K562 (cell line): ENCODE data around the gene AKAP10. TPM values are rescaled to one million over a fixed set of nuclear protein-coding genes. Genes with fewer than 3 reads are reported as not detected.

ENCODE experiments used
- ATF7 ChIP-seq: fragments of 450-650 bp; IDR thresholded peaks from 2 replicates; pipeline ENCODE4 v1.7.1; 2014; ENCODE audit warnings: mild to moderate bottlenecking, moderate library complexity
- CXXC5 ChIP-seq: fragments of 250-450 bp; sonication (Bioruptor Pico); IDR thresholded peaks from 2 replicates; pipeline ENCODE4 v1.8.0; 2022; ENCODE audit warnings: inconsistent platforms, mild to moderate bottlenecking, moderate library complexity
- HNRNPL ChIP-seq: fragments of 200-400 bp; formaldehyde crosslinking; IDR thresholded peaks from 2 replicates; pipeline ENCODE4 v1.6.1; 2017; ENCODE audit warnings: low read depth, mild to moderate bottlenecking, low read length
- JUND ChIP-seq, 2 experiments: IDR thresholded peaks; 2 replicates in 1 of 2; 3 replicates in 1 of 2; pipeline ENCODE4 v1.6.1; 2011; ENCODE audit warnings: borderline replicate concordance in 2 of 2, low read depth in 2 of 2, low read length in 2 of 2, improper control_type of control experiment in 1 of 2, missing biosample characterization in 1 of 2, missing genetic modification characterization in 1 of 2, missing genetic modification reagents in 1 of 2
- KDM2B ChIP-seq: fragments of 250-450 bp; sonication (Bioruptor Pico); IDR thresholded peaks from 2 replicates; pipeline ENCODE4 v1.8.0; 2021; ENCODE audit warnings: mild to moderate bottlenecking, moderate library complexity
- NFRKB ChIP-seq: fragments of 450-650 bp; IDR thresholded peaks from 2 replicates; pipeline ENCODE4 v1.6.1; 2016; ENCODE audit warnings: low read depth
- PATZ1 ChIP-seq: fragments of 250-450 bp; sonication (Bioruptor Pico); IDR thresholded peaks from 2 replicates; pipeline ENCODE4 v1.5.0; 2020; ENCODE audit warnings: mild to moderate bottlenecking, borderline replicate concordance
- PRPF4 ChIP-seq: fragments of 200-400 bp; formaldehyde crosslinking; IDR thresholded peaks from one replicate; pipeline ENCODE4 v1.6.1; 2017; ENCODE audit warnings: low read length, low read depth, mild to moderate bottlenecking; ENCODE audit not compliant: insufficient read depth, poor library complexity, severe bottlenecking
- STAT6 ChIP-seq: sonication (generic); formaldehyde crosslinking; IDR thresholded peaks from 2 replicates; pipeline ENCODE4 v1.8.1; 2023; ENCODE audit warnings: mild to moderate bottlenecking, missing genetic modification reagents
- SUPT5H ChIP-seq: fragments of 450-650 bp; IDR thresholded peaks from 2 replicates; pipeline ENCODE4 v1.6.1; 2016
- TAF1 ChIP-seq: IDR thresholded peaks from 2 replicates; pipeline ENCODE4 v1.6.1; 2011; ENCODE audit warnings: mild to moderate bottlenecking, low read length, moderate library complexity; ENCODE audit not compliant: insufficient read depth, control insufficient read depth, severe bottlenecking; ENCODE audit errors: extremely low read depth
- ZBTB17 ChIP-seq: fragments of 450-650 bp; formaldehyde crosslinking; IDR thresholded peaks from 2 replicates; pipeline ENCODE4 v1.4.0; 2020; ENCODE audit warnings: mild to moderate bottlenecking
- ZNF165 ChIP-seq: fragments of 250-450 bp; sonication (Bioruptor Pico); IDR thresholded peaks from 2 replicates; pipeline ENCODE4 v1.4.0; 2020; ENCODE audit warnings: borderline replicate concordance
- ZNF217 ChIP-seq: sonication (generic); formaldehyde crosslinking; IDR thresholded peaks from 2 replicates; pipeline ENCODE4 v1.8.0; 2022; ENCODE audit warnings: mild to moderate bottlenecking, missing genetic modification reagents
- ZNF407 ChIP-seq: fragments of 450-650 bp; IDR thresholded peaks from 2 replicates; pipeline ENCODE4 v1.6.1; 2016; ENCODE audit warnings: low read depth
- polyA plus RNA-seq, 8 experiments: library from polyadenylated mRNA; depleted of rRNA in 4 of 8; stranded (reverse) in 5 of 8; unstranded in 3 of 8; fragments of >200 nt; fragmentation: Nextera tagmentation in 2 of 8; fragmentation: Illumina TruSeq in 1 of 8; extraction: Ambion mirVana in 2 of 8; extraction: Trizol in 1 of 8; gene quantifications; 2 replicates each; pipeline versions ENCODE4 v1.2.1 to v1.2.3, GENCODE V29; 2011 to 2014; ENCODE audit warnings: inconsistent platforms in 1 of 8, missing spikeins in 1 of 8
- total RNA-seq, 7 experiments: library from RNA; depleted of rRNA in 6 of 7; stranded (reverse); fragments of >200 nt in 6 of 7; fragmentation: Illumina TruSeq in 2 of 7; extraction: Trizol in 2 of 7; gene quantifications; 2 replicates each; pipeline versions ENCODE4 v1.2.1 to v1.2.3, GENCODE V29; 2011 to 2021; ENCODE audit warnings: low replicate concordance in 1 of 7

Gene AKAP10
- total and polyA plus RNA-seq, 9 of the 15 experiments (the other 6 are each of a cell fraction or from before 2014, with no cell fraction given): 4.0 to 20.3 (median 8.2) TPM

- no peak for TF ChIP-seq PATZ1 (CRISPR knock-in tag)
- no peak for TF ChIP-seq ZNF165 (CRISPR knock-in tag)
- no peak for TF ChIP-seq STAT6 (CRISPR knock-in tag)
- no peak for TF ChIP-seq ZNF407
- TF ChIP-seq ZBTB17 (CRISPR knock-in tag): peak; percentile 93
- no peak for TF ChIP-seq NFRKB
- no peak for TF ChIP-seq PRPF4
- no peak for TF ChIP-seq HNRNPL
- no peak for TF ChIP-seq KDM2B
- TF ChIP-seq ATF7: no peak
- no peak for TF ChIP-seq ZNF217 (CRISPR knock-in tag)
- no peak for TF ChIP-seq TAF1
- TF ChIP-seq CXXC5 (CRISPR knock-in tag): no peak
- no peak for TF ChIP-seq SUPT5H
- no peak for TF ChIP-seq JUND (IDR thresholded peaks at IDR 0.05; ENCODE audit: borderline replicate concordance, low read depth, low read length)
- no peak for TF ChIP-seq JUND (tag; IDR thresholded peaks at IDR 0.05; ENCODE audit: borderline replicate concordance, low read depth, low read length)
Measured at GRCh38 chr17:19978209-19978802, 678 bp upstream of the AKAP10 start (continued).
